ENCODE results near the gene DHCR24. TPM values are rescaled to one million over a fixed set of nuclear protein-coding genes. Genes with fewer than 3 reads are reported as not detected.

The DHCR24 gene
- total RNA-seq, 4 donors from 2014 or later = 148 to 231 (median 219) TPM

- Histone ChIP-seq H3K4me3 (no peak overlapping the region), H3K4me1 (no peaks in the 10 kb centered on the region), H3K9me3 (no peaks in the 10 kb centered on the region), H3K36me3 (no peaks in the 10 kb centered on the region), H3K27me3 (no peaks in the 10 kb centered on the region), H3K27ac (no peak overlapping the region)
- DNase-seq (ENCODE audit: low spot score in 2 of 2) = no peak
- 46 to 48% methylated on average over 3 of the region's 3 CpGs for WGBS, 2 donors
- TF ChIP-seq POLR2A (IDR thresholded peaks at IDR 0.05) = no peak
- TF ChIP-seq CTCF (IDR thresholded peaks at IDR 0.05) = no peak
- no peak for TF ChIP-seq EP300 (IDR thresholded peaks at IDR 0.05)
Measured at GRCh38 chr1:54809496-54810074, 77.4 kb downstream of the DHCR24 start.

- TF ChIP-seq EP300 (IDR thresholded peaks at IDR 0.05) (no peak), POLR2A (IDR thresholded peaks at IDR 0.05) (no peak), CTCF (IDR thresholded peaks at IDR 0.05) (no peak)
- DNase-seq (ENCODE audit: low spot score in 2 of 2) = no peak
- H3K36me3 ChIP-seq = no peaks in the 10 kb centered on the region
- no peaks in the 10 kb centered on the region for H3K9me3 ChIP-seq
- no peak overlapping the region for H3K4me3 ChIP-seq
- H3K27me3 ChIP-seq = no peaks in the 10 kb centered on the region
- H3K4me1 ChIP-seq = no peaks in the 10 kb centered on the region
- H3K27ac ChIP-seq = no peak overlapping the region
- WGBS, 2 donors = 64 to 74% methylated on average over 11 to 12 of the region's 12 CpGs
Measured at GRCh38 chr1:54808443-54809207, 78.4 kb downstream of the DHCR24 start.

- H3K9me3 ChIP-seq = no peaks in the 10 kb centered on the region
- H3K4me1 ChIP-seq = no peaks in the 10 kb centered on the region
- H3K36me3 ChIP-seq = no peaks in the 10 kb centered on the region
- H3K27me3 ChIP-seq = peaks cover 0 to 8% of the 10 kb centered on the region in 2 donors
- no peak overlapping the region for H3K27ac ChIP-seq
- DNase-seq (ENCODE audit: low spot score in 2 of 2) = no peak
- WGBS, 2 donors = 80 to 82% methylated on average over 7 of the region's 7 CpGs
- no peak overlapping the region for H3K4me3 ChIP-seq
- TF ChIP-seq POLR2A (IDR thresholded peaks at IDR 0.05) = no peak
- TF ChIP-seq CTCF (IDR thresholded peaks at IDR 0.05) = no peak
- TF ChIP-seq EP300 (IDR thresholded peaks at IDR 0.05) = no peak
Measured at GRCh38 chr1:54807756-54808155, 79.2 kb downstream of the DHCR24 start.

GRCh38 chr1:54806931-54807611 is 79.9 kb downstream of the DHCR24 start:
- H3K27ac ChIP-seq = no peak overlapping the region
- TF ChIP-seq CTCF (IDR thresholded peaks at IDR 0.05) = no peak
- TF ChIP-seq POLR2A (IDR thresholded peaks at IDR 0.05) = no peak
- TF ChIP-seq EP300 (IDR thresholded peaks at IDR 0.05) = no peak
- no peaks in the 10 kb centered on the region for H3K36me3 ChIP-seq
- no peaks in the 10 kb centered on the region for H3K9me3 ChIP-seq
- no peak for DNase-seq (ENCODE audit: low spot score in 2 of 2)
- H3K4me3 ChIP-seq = no peak overlapping the region
- H3K4me1 ChIP-seq = no peaks in the 10 kb centered on the region
- 74 to 84% methylated on average over 9 to 11 of the region's 11 CpGs for whole genome bisulfite sequencing, 2 donors
- peaks cover 0 to 15% of the 10 kb centered on the region in 2 donors for H3K27me3 ChIP-seq

- DNase-seq (ENCODE audit: low spot score in 2 of 2) = no peak
- H3K27me3 ChIP-seq = peaks cover 0 to 26% of the 10 kb centered on the region in 2 donors
- WGBS, 2 donors = 55 to 71% methylated on average over 21 to 23 of the region's 35 CpGs
Measured at GRCh38 chr1:54805981-54806381, 81.0 kb downstream of the DHCR24 start.

More at GRCh38 chr1:54805981-54806381, 81.0 kb downstream of the DHCR24 start:
- no peak for TF ChIP-seq CTCF (IDR thresholded peaks at IDR 0.05)
- no peak for TF ChIP-seq POLR2A (IDR thresholded peaks at IDR 0.05)
- TF ChIP-seq EP300 (IDR thresholded peaks at IDR 0.05) = no peak
- Histone ChIP-seq H3K27ac (no peak overlapping the region), H3K4me1 (peaks cover 0 to 7% (median 4%) of the 10 kb centered on the region in 4 donors), H3K4me3 (no peak overlapping the region), H3K36me3 (no peaks in the 10 kb centered on the region), H3K9me3 (no peaks in the 10 kb centered on the region)
